Glutamatergic neuron (in vitro differentiated cells): ENCODE measurements around the gene RUVBL2. TPM values are rescaled to one million over a fixed set of nuclear protein-coding genes. Genes with fewer than 3 reads are reported as not detected.

Experiments used
- DNase-seq: peaks from one replicate; pipeline ENCODE4 v3.0.0; 2022
- H3K27ac Mint-ChIP-seq: one replicate; pipeline ENCODE4 v1.8.0; 2020; ENCODE audit warnings: mild to moderate bottlenecking, mixed read lengths, inconsistent platforms; ENCODE audit not compliant: unreplicated experiment
- H3K27me3 Mint-ChIP-seq: one replicate; pipeline ENCODE4 v1.8.0; 2020; ENCODE audit warnings: mild to moderate bottlenecking, moderate library complexity, mixed read lengths, inconsistent platforms; ENCODE audit not compliant: unreplicated experiment
- H3K36me3 Mint-ChIP-seq: one replicate; pipeline ENCODE4 v1.8.0; 2020; ENCODE audit warnings: mild to moderate bottlenecking, mixed read lengths, inconsistent platforms; ENCODE audit not compliant: unreplicated experiment
- H3K4me1 Mint-ChIP-seq: one replicate; pipeline ENCODE4 v1.8.0; 2020; ENCODE audit warnings: mild to moderate bottlenecking, low read depth, mixed read lengths, inconsistent platforms; ENCODE audit not compliant: unreplicated experiment
- H3K4me3 Mint-ChIP-seq: one replicate; pipeline ENCODE4 v1.8.0; 2020; ENCODE audit warnings: mild to moderate bottlenecking, mixed read lengths, inconsistent platforms; ENCODE audit not compliant: unreplicated experiment
- H3K9me3 Mint-ChIP-seq: one replicate; pipeline ENCODE4 v1.8.0; 2020; ENCODE audit warnings: mild to moderate bottlenecking, moderate library complexity, mixed read lengths, inconsistent platforms; ENCODE audit not compliant: unreplicated experiment
- total RNA-seq: library from RNA; stranded (reverse); fragmentation: NEBNext Ultra II Directional; extraction: Animal tissue kit (Norgen Biotek cat#: 25700); gene quantifications from one replicate; pipeline ENCODE4 v1.2.1, GENCODE V29; 2021; ENCODE audit not compliant: unreplicated experiment
- TF ChIP-seq, protein P1 (sequence below): fragments of 200-600 bp; sonication (generic); IDR thresholded peaks from one replicate; pipeline ENCODE4 v1.5.0; 2021; ENCODE audit not compliant: partially characterized antibody, unreplicated experiment

The RUVBL2 gene
- total RNA-seq, 1 donor from 2014 or later, result 60.9 TPM

DNA sequence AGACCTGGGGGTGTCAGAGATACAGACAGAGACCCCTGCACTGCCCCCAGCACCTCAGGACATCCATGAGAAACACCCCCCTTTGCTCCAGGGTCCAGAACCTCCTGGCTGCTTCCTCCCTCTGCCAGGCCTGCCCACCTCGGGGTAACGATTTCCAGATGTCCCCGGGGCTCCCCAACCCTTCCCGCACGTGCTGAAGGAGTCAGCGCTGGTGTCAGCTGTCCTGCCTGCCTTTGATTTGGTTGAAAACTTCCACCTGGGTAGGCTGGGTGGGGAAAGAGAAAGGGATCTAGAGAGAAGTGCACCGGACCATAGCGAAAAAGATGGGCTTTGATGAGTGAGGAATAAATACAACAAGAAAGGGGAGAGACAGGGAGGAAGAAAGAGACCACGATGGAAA, 65.4 kb downstream of the RUVBL2 start:
- Mint-ChIP-seq H3K27ac (no peak overlapping the region), H3K27me3 (peaks cover 17% of the 10 kb centered on the region), H3K4me1 (no peaks in the 10 kb centered on the region), H3K36me3 (no peaks in the 10 kb centered on the region), H3K9me3 (no peaks in the 10 kb centered on the region), H3K4me3 (no peak overlapping the region)
- DNase-seq, result no peak
- TF ChIP-seq, protein P1, sequence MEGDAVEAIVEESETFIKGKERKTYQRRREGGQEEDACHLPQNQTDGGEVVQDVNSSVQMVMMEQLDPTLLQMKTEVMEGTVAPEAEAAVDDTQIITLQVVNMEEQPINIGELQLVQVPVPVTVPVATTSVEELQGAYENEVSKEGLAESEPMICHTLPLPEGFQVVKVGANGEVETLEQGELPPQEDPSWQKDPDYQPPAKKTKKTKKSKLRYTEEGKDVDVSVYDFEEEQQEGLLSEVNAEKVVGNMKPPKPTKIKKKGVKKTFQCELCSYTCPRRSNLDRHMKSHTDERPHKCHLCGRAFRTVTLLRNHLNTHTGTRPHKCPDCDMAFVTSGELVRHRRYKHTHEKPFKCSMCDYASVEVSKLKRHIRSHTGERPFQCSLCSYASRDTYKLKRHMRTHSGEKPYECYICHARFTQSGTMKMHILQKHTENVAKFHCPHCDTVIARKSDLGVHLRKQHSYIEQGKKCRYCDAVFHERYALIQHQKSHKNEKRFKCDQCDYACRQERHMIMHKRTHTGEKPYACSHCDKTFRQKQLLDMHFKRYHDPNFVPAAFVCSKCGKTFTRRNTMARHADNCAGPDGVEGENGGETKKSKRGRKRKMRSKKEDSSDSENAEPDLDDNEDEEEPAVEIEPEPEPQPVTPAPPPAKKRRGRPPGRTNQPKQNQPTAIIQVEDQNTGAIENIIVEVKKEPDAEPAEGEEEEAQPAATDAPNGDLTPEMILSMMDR, result no peak

DNA sequence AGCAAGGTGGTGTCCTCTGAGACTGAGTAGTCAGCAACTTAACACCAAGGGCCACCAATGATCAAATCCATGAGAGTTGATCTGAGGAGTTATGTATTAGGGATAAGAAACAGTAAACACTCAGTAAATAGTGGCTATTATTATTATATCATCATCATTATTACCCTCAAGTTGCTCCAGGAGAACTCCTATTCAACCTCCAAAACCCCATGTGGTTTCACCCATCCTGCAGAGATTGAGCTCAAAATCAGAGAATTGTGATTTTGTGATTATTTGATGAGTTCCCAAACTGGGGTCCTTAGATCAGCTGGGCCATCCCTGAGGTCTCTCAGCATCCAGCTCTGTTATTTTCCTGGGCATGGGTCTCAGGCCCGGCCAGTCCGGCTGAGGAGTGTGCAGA, 67.3 kb downstream of the RUVBL2 start:
- TF ChIP-seq, protein P1, result no peak
- Mint-ChIP-seq H3K36me3 (no peaks in the 10 kb centered on the region), H3K27ac (no peak overlapping the region), H3K4me1 (peaks cover 3% of the 10 kb centered on the region), H3K27me3 (peaks cover 13% of the 10 kb centered on the region), H3K4me3 (no peak overlapping the region), H3K9me3 (no peaks in the 10 kb centered on the region)
- no peak for DNase-seq

DNA sequence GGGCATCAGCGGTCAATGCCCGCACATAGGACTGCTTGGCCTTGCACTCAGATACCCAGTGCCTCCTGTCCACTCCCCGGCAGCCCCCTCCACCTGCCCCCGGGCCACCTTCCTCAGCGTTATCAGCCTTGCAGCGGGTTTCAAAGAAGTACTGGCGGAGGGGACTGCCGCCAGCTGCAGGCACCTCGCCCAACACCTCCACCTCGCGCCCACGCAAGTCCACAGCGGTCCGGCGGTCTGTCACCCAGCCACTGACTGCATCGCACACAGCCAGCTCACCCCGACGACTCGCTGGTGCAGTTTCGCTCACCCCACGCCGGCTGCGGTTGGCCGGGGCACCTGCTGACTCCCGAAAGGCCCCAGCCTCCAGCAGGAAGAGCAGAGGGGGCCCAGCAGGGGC, 67.8 kb downstream of the RUVBL2 start:
- H3K9me3 Mint-ChIP-seq, result no peaks in the 10 kb centered on the region
- H3K27me3 Mint-ChIP-seq, result peaks cover 11% of the 10 kb centered on the region
- TF ChIP-seq, protein P1, result no peak
- H3K4me1 Mint-ChIP-seq, result peaks cover 3% of the 10 kb centered on the region
- H3K36me3 Mint-ChIP-seq, result no peaks in the 10 kb centered on the region
- no peak for DNase-seq
- no peak overlapping the region for H3K4me3 Mint-ChIP-seq
- no peak overlapping the region for H3K27ac Mint-ChIP-seq

DNA sequence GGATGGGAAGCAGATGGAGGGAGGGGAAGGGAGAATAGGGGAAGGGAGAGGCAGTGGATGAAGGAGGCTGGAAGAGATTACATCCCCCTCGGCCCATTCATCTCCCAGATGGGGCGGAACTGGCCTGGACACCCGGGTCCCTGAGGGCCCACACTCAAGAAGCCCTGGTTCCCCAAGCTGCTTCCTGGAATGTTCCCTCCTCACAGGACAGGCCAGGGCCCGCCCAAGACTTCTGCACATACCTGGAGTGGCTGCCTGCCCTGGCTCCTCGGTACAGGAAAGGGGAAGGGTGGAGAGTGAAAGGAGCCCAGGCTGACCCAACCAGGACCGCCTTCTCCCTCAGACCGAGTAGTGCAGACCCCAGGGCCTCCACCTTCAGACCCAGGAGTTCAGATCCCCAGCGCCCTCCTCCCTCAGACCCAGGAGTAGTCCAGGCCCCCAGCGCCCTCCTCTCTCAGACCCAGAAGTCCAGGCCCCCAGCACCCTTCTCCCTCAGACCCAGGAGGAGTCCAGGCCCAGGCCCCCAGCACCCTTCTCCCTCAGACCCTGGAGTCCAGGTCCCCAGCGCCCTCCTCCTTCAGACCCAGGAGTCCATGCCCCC, 70.4 kb downstream of the RUVBL2 start:
- no peak overlapping the region for H3K27ac Mint-ChIP-seq
- peak overlapping the region; percentile 49 for H3K4me3 Mint-ChIP-seq
- H3K9me3 Mint-ChIP-seq, result no peaks in the 10 kb centered on the region
- TF ChIP-seq, protein P1, result no peak
- DNase-seq, result no peak
- H3K36me3 Mint-ChIP-seq, result peaks cover 5% of the 10 kb centered on the region
- H3K27me3 Mint-ChIP-seq, result peaks cover 9% of the 10 kb centered on the region
- H3K4me1 Mint-ChIP-seq, result peaks cover 12% of the 10 kb centered on the region

DNA sequence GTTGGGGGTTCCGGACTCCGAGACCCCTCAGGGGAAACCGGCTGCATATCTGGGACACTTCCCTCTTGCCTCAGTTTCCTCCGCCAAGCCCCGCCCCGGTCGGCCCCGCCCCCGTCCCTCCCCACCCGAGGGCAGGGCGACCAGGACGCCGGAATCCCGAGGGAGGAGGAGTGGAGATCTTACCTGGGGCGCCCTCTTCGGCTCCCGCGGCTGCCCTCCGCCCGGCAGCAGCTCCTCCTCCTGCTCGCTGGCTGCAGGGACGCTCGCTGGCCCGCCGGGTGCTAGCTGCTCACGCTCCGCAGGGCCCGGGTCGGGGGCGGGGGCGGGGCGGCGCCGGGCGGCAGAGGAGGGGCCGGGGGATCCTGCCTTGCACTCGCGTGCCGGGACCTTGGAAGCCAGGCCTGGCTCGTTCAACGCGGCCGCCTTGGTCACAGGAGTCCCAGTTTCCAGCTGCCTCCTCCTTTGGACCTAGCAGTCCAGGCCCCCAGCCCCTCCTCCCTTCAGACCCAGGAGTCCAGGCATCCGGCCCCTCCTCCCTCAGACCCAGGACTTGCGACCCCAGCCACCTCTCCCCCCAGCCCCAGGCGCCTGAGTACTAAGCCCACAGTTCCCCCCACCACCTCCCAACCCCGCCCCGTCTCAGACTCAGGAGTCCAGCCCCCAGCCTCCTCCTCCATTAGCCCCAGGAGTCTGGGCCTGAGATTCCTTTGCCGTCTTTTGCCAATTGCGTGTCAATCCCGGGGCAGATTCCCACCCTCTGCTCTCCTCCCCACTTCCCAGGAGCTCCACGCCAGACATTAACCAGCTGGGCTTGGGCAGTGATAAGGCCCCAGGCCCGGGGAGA, 71.3 kb downstream of the RUVBL2 start, which contains the start of gene NTF4:
TSS of gene NTF4 (minus strand) at position 51 of the 844 bp plus-strand sequence. CDS start 2,821 bp downstream, outside the sequence.
- Mint-ChIP-seq H3K4me1 (peaks cover 12% of the 10 kb centered on the region), H3K4me3 (peak within 1 kb of the TSS; percentile 49), H3K27me3 (peaks cover 11% of the 10 kb centered on the region), H3K36me3 (peaks cover 5% of the 10 kb centered on the region), H3K27ac (no peak within 1 kb of the TSS), H3K9me3 (no peaks in the 10 kb centered on the region)
- TF ChIP-seq, protein P1, result no peak
- DNase-seq, result peak; percentile 74
